Prostate gland (tissue), 2 donors: ENCODE measurements around the gene SYNJ2. TPM values are rescaled to one million over a fixed set of nuclear protein-coding genes. Genes with fewer than 3 reads are reported as not detected.

Experiments
- DNase-seq: peaks from one replicate; pipeline ENCODE4 v3.0.0-alpha.2; 2019; ENCODE audit warnings: low spot score
- H3K27ac ChIP-seq, 2 donors: fragments of 200-600 bp; sonication (generic); 2 replicates each; pipeline ENCODE4 v1.5.1; 2017 to 2019
- H3K27me3 ChIP-seq: fragments of 200-600 bp; sonication (generic); replicated peaks from 2 replicates; pipeline ENCODE4 v1.5.1; 2019; ENCODE audit not compliant: insufficient read depth
- H3K36me3 ChIP-seq, 2 donors: fragments of 200-600 bp; sonication (generic); 1 replicate in 1 of 2; 2 replicates in 1 of 2; pipeline versions ENCODE4 v1.5.1 to v1.8.1; 2017 to 2019
- H3K4me1 ChIP-seq: fragments of 200-600 bp; sonication (generic); replicated peaks from 2 replicates; pipeline ENCODE4 v1.5.1; 2019
- H3K4me3 ChIP-seq, 2 donors: fragments of 200-600 bp; sonication (generic); 2 replicates each; pipeline ENCODE4 v1.5.1; 2017 to 2019
- H3K9me3 ChIP-seq: fragments of 200-600 bp; sonication (generic); 2 replicates; pipeline ENCODE4 v1.5.1; 2017
- CTCF ChIP-seq, 4 experiments: fragments of 200-600 bp in 2 of 4; fragments of 450-650 bp in 2 of 4; sonication (generic) in 2 of 4; IDR thresholded peaks; 1 replicate in 3 of 4; 2 replicates in 1 of 4; pipeline ENCODE4 v1.5.1; 2016 to 2019; ENCODE audit warnings: antibody characterized with exemption in 4 of 4, mild to moderate bottlenecking in 2 of 4, moderate library complexity in 2 of 4
- POLR2A ChIP-seq: fragments of 450-650 bp; IDR thresholded peaks from one replicate; pipeline ENCODE4 v1.6.1; 2016; ENCODE audit warnings: antibody characterized with exemption, mild to moderate bottlenecking
- POLR2AphosphoS5 ChIP-seq: sonication (generic); formaldehyde crosslinking; IDR thresholded peaks from one replicate; pipeline ENCODE4 v1.6.1; 2017; ENCODE audit warnings: antibody characterized with exemption
- WGBS: methylation state at CpG from one replicate; pipeline ENCODE4 v1.1.5; 2018; 5-methylcytosine and 5-hydroxymethylcytosine counted together
- intact Hi-C: fragments of 100-400 bp; cut with DNase I; formaldehyde crosslinking; loops from one replicate; pipeline ENCODE4 v1.14.2; 2022
- total RNA-seq, 2 donors: library from RNA; depleted of rRNA; stranded (reverse); fragments of >200 nt; gene quantifications; one replicate each; pipeline ENCODE4 v1.1.0, GENCODE V29; 2016

SYNJ2 gene
- total RNA-seq, 2 donors from 2014 or later: 19.7 to 19.9 TPM

- Histone ChIP-seq H3K27me3 (no peaks in the 10 kb centered on the region), H3K36me3 (no peaks in the 10 kb centered on the region), H3K9me3 (no peaks in the 10 kb centered on the region), H3K4me3 (no peak overlapping the region), H3K27ac (no peak overlapping the region), H3K4me1 (no peaks in the 10 kb centered on the region)
- TF ChIP-seq POLR2AphosphoS5: no peak
- no peak for TF ChIP-seq POLR2A
- TF ChIP-seq CTCF (IDR thresholded peaks at IDR 0.05): no peak
- DNase-seq: no peak
- intact Hi-C loops: no loop called here
- 97% methylated on average over 4 of the region's 4 CpGs for WGBS
These were observed 133.4 kb downstream of the SYNJ2 start for GRCh38 chr6:158115102-158115501.

GRCh38 chr6:158115508-158115907 is 133.8 kb downstream of the SYNJ2 start:
- Histone ChIP-seq H3K36me3 (no peaks in the 10 kb centered on the region), H3K9me3 (no peaks in the 10 kb centered on the region), H3K4me3 (no peak overlapping the region), H3K27ac (no peak overlapping the region), H3K4me1 (no peaks in the 10 kb centered on the region), H3K27me3 (no peaks in the 10 kb centered on the region)
- intact Hi-C loops: no loop called here
- TF ChIP-seq CTCF (IDR thresholded peaks at IDR 0.05) (no peak), POLR2A (no peak), POLR2AphosphoS5 (no peak)
- WGBS: 93% methylated on average over 6 of the region's 6 CpGs
- DNase-seq: no peak

- TF ChIP-seq CTCF (IDR thresholded peaks at IDR 0.05) (no peak), POLR2AphosphoS5 (no peak), POLR2A (no peak)
- H3K27ac ChIP-seq: no peak overlapping the region
- DNase-seq: no peak
- intact Hi-C loops: no loop called here
- no peak overlapping the region for H3K4me3 ChIP-seq
- no peaks in the 10 kb centered on the region for H3K9me3 ChIP-seq
- WGBS: 97% methylated on average over 3 of the region's 3 CpGs
- H3K36me3 ChIP-seq: no peaks in the 10 kb centered on the region
- H3K27me3 ChIP-seq: no peaks in the 10 kb centered on the region
- no peaks in the 10 kb centered on the region for H3K4me1 ChIP-seq
These were observed 137.2 kb downstream of the SYNJ2 start for GRCh38 chr6:158118886-158119285.

- H3K4me1 ChIP-seq: no peaks in the 10 kb centered on the region
- TF ChIP-seq POLR2AphosphoS5 (no peak), CTCF (IDR thresholded peaks at IDR 0.05) (no peak), POLR2A (no peak)
- H3K27me3 ChIP-seq: no peaks in the 10 kb centered on the region
- H3K9me3 ChIP-seq: no peaks in the 10 kb centered on the region
- DNase-seq: no peak
- no peaks in the 10 kb centered on the region for H3K36me3 ChIP-seq
- no peak overlapping the region for H3K27ac ChIP-seq
- intact Hi-C loops: no loop called here
- whole genome bisulfite sequencing: 74% methylated on average over 3 of the region's 3 CpGs
- no peak overlapping the region for H3K4me3 ChIP-seq
These were observed 139.7 kb downstream of the SYNJ2 start for GRCh38 chr6:158121335-158121734.

GRCh38 chr6:158122048-158122447 is 140.4 kb downstream of the SYNJ2 start:
- 66% methylated on average over 2 of the region's 2 CpGs for WGBS
- no peak overlapping the region for H3K4me3 ChIP-seq
- no peaks in the 10 kb centered on the region for H3K36me3 ChIP-seq
- no peaks in the 10 kb centered on the region for H3K27me3 ChIP-seq
- intact Hi-C loops: no loop called here
- H3K9me3 ChIP-seq: no peaks in the 10 kb centered on the region
- H3K4me1 ChIP-seq: no peaks in the 10 kb centered on the region
- no peak overlapping the region for H3K27ac ChIP-seq
- TF ChIP-seq POLR2A (no peak), CTCF (IDR thresholded peaks at IDR 0.05) (no peak), POLR2AphosphoS5 (no peak)
- DNase-seq: no peak
